CD4-positive, alpha-beta T cell treated with Interleukin-6 for 4 hours (primary cell): ENCODE measurements around the gene PNLIP.

Experiments used
- DNase-seq: peaks from one replicate; pipeline ENCODE4 v3.0.0-alpha.2; 2020; ENCODE audit warnings: mixed read lengths

PNLIP gene

DNA sequence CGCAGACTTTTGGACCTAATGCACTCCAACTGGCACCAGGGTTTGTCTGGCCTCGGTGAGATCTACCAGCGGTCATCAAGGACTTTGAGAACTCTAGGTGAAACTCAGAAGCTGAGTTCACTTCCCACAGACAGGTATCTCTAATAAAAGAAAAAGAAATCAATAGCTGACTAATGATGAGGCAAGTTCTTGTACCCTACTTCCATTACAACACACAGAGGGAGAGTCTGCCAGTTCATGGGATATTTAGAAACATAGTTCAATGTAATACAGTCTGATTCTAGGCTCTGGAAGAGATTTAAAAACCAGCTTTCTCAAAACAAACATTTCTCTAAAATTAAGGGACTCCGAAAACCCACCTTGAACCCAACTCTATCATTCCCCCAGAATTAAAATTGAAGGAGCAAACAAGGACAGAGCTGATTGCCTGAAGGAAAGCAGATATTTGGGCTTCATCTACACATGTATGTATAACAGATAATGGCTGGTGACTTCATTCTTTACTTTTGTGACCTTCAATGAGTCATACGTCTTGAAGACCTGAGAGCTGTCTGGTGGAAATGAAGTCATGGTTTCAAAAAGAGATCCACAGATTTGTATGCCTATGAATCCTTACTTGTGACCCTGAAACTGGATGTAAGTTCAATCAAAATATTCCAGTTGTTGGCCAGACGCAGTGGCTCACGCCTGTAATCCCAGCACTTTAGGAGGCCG, 42.3 kb downstream of the PNLIP start:
- no peak for DNase-seq

DNA sequence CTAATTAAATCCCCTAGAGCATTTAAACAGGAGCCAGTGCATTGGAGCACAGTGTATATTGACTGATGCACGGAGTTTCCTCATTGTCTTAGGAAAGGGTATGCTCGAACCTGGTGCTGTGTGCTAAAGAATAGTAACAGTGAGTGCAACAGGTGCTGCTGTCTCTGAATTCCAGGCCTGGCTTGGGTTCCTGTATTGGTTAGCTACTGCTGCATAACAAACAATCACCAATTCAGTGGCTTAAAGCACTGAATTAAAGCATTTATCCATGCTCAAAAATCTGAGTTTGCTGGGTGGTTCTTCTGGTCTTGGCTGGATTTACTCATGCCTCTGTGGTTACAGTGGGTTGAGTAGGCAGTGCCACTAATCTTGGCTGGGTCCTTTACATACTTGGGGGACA, 43.3 kb downstream of the PNLIP start:
- no peak for DNase-seq

GRCh38 chr10:116589926-116590325, 44.2 kb downstream of the PNLIP start:
- no peak for DNase-seq

- no peak for DNase-seq
Measured at GRCh38 chr10:116590590-116591444, 45.1 kb downstream of the PNLIP start, which contains the start of gene PNLIPRP1. Gene PNLIPRP1 (plus strand): TSS chr10:116590959. CDS start chr10:116591130, 171 bp downstream.

GRCh38 chr10:116593139-116593740, 47.5 kb downstream of the PNLIP start:
- no peak for DNase-seq

DNA sequence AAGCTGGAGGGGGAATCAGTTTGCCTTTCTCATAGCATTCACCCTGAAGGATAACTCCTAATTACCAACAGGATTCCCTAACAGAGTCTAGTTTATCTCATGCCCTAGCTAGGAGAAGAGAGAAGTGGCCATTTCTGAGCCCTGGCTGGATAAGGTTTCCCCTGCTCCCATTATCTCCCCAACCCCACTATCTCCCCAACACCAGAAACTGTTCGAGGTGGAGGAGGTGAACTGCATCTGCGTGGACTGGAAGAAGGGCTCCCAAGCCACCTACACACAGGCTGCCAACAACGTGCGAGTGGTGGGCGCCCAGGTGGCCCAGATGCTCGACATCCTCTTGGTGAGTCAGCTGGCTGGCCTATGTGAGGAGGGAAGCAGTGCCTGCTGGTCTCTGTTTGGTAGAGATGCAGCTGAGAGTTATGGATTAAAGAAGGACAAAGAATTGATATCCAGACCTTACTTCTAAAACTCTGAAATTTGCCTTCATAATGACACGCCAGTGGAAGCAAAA, 48.8 kb downstream of the PNLIP start:
- no peak for DNase-seq

DNA sequence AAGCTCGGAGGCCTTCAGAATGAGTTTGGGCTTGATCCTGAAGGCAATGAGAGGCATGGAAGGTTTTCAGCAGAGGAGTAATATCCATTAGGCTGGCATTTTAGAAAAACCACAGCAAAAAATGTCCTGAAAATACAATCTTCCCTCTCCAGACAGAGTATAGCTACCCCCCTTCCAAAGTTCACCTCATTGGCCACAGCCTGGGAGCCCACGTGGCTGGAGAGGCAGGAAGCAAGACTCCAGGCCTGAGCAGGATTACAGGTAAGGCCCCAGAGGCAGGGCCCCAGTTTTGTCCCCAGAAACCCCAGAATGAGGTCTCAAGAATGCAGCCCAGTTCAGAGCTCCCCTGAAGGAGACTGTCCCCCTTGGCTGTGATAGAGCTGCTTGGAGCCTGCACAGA, 50.3 kb downstream of the PNLIP start:
- no peak for DNase-seq

DNA sequence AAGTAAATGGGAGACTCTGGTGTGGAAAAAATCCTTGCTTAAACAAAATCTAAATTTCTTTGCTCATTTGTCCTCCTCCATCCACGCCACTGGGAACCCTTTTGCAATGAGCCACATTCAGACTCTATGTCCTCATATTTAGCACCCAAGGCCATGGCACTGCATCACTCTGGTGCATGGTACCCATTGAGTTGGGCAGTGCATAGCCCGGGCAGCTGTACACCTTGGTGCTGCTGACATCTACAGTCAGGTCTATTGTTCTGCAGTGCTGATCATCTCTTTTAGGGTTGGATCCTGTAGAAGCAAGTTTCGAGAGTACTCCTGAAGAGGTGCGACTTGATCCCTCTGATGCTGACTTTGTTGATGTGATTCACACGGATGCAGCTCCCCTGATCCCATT, 51.8 kb downstream of the PNLIP start:
- no peak for DNase-seq

DNA sequence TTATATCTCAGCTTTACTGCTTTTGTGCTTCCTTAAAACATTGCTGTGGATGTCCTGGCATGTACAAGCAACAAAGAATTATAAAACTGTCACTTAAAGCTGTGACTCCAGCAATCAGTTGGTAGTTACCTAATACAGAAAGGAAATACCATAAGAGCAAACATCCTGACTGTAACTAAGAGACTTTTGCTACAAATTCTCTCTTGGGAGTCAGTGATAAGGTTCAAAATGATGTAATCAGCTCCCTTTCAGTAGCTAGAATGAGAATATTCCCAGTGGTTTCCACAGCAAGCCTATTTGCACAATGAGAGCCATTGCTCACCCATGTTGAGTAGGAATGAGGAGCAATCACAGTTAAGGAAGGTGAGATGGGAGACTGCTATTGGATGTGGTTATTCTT, 52.6 kb downstream of the PNLIP start:
- no peak for DNase-seq

DNA sequence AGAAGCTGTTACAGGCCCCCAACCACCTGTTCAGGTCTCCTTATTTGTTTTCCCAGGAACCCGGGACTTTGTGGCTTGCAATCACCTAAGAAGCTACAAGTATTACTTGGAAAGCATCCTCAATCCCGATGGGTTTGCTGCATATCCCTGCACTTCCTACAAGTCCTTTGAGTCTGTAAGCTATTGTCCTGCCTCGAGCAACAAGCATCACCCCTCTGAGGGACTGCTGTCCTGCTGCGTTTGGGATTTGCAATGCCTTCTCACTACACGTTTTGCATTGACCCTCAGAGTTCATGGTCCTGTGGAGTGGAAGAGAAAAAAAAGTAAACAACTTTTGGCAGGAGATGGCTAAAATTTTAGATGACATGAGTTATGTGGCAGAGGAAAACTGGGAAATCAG, 54.3 kb downstream of the PNLIP start:
- no peak for DNase-seq

GRCh38 chr10:116602648-116603400, 57.1 kb downstream of the PNLIP start:
- DNase-seq, result no peak

DNA sequence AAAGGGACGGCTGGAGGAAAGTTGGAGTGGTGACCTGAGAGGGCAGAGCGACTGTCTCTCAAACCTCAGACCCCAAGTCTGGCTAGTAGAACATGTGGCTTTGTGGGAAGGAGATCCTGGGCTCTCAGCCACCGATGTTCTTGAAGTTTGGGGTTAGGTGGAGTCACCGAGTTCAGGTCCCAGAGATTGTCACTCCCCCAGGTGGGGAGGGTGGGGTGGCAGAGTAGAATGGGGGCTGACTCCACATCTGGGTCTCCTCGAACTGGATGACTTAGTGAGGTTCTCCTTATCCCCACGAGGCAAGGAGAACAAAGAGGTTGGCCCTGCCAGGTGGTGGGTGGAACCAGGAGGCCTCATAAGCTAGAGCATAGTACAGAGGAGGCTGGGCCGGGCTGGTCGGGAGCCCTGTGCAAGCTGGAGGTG, 60.3 kb downstream of the PNLIP start:
- no peak for DNase-seq

- DNase-seq, result no peak
Measured at GRCh38 chr10:116607336-116607735, 61.6 kb downstream of the PNLIP start.

GRCh38 chr10:116608686-116609594, 63.2 kb downstream of the PNLIP start:
- DNase-seq, result no peak

- DNase-seq, result no peak
Measured at GRCh38 chr10:116610443-116611152, 64.9 kb downstream of the PNLIP start.

GRCh38 chr10:116611153-116611545, 65.4 kb downstream of the PNLIP start:
- DNase-seq, result no peak

GRCh38 chr10:116612107-116612769, 66.5 kb downstream of the PNLIP start:
- no peak for DNase-seq

GRCh38 chr10:116613471-116613870, 67.7 kb downstream of the PNLIP start:
- DNase-seq, result no peak

- DNase-seq, result no peak
Measured at GRCh38 chr10:116614796-116615195, 69.1 kb downstream of the PNLIP start.

GRCh38 chr10:116615199-116615776, 69.6 kb downstream of the PNLIP start:
- no peak for DNase-seq
